Stimulated activated CD8-positive, alpha-beta memory T cell treated with anti-CD3 and anti-CD28 coated beads, Interleukin-12 subunit alpha, Interleukin-12 subunit beta, amount 100 ng/mL, for 1 hour (primary cell): ENCODE data around the gene BBOX1.
"Not testable (repeated sequence)": the region's sequence is repeated elsewhere in the genome, so short reads cannot be mapped to it uniquely, and the experiment has no call there.

Experiments used
- DNase-seq: peaks from one replicate; pipeline ENCODE4 v3.0.0-alpha.2; 2020; ENCODE audit warnings: low read depth

BBOX1 gene

DNA sequence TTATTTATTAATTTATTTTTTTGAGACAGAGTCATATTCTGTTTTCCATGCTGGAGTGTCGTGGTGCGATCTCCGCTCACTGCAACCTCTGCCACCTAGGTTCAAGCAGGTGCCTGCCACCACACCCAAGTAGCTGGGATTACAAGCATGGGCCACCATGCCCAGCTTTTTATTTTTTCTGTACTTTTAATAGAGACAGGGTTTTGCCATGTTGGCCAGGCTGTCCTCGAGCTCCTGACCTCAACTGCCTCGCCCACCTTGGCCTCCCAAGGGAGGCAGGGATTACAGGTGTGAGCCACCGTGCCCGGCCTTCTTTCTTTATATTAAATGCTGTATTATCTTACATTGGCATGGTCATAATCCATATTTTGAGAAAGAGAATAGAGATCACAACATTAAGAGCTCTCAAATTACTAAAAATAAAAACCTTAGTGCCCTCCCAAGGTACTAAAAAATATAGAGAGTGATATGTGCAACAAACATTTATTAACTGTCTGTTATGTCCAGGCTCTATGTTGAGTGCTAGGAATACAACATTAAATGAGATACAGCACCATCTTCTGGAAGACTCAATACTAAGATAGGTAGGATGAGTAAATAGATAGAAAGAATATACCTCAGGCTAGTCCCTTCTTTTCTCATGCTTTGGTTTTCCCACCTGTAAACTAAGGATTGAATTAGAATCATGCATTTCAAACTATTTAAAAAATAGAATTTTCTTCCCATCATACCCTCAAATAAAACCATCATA, 84.1 kb downstream of the BBOX1 start:
- no peak for DNase-seq

DNA sequence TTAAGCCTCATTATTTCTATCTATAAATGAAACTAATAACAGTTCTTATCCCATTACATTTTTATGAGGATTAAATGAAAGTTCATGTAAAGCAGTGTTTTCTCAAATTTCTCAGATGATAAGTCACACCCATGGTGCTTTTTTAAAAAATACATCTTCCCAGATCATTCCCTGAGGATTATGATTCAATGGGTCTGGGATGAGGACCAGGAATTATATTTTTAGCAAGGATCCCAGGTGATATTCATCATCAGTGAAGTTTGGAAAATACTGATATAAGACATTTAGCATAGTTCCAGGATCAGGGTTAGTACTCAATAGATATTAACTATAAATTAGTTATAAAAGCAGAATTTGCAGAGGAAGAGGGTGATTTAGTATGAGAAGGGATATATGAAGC, 89.1 kb downstream of the BBOX1 start:
- DNase-seq = no peak

DNA sequence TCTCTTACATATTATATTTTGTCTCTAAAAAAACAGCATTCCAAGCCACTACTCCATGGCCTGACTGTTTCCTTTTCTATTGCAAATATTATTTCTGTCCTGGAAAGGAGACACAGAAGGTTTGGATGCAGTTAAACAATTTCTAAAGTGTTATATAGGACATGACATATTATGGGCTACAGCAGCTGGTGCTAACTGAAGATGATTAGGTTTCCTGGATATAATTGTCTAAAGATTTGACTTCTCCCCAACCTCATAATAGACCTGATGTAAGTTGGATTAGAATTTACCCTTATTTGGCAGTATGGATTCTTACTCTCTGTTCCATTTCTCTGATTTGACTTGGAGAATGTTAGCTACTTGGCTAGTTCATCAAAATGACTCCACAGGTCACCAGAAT, 90.2 kb downstream of the BBOX1 start:
- DNase-seq = no peak

DNA sequence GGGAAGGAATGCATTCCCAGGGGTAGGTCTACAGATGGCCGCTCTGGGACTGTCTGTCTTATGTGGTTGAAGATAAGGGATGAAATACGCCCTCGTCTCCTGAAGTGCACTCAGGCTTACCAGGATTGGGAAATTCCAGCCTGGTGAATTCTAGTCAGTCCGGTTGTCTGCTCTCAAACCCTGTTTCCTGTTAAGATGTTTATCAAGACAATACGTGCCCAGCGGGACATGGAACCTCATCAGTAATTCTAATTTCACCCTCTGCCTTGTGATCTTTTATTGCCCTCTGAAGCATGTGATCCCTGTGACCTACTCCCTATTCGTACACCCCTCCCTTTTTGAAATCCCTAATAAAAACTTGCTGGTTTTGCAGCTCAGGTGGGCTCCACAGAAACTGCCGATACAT, 95.3 kb downstream of the BBOX1 start:
- not testable (repeated sequence) for DNase-seq

DNA sequence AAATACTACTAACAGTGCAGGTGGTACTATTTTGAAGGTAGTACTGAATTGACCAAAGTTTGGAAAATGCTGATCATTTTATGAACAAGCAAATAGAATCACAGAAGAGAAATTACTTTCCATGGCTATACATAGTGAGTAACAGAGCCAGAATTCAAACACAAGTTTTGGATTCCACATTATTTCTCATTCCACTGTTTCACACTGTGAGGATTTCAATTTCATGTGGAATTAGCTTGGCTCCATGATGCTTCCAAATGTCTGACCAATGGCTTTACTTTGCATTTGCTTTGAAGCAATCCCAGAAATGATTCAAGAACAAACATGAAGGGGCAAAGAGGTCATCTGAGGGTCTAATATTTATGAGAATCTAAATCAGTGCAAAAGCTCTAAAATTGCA, 98.1 kb downstream of the BBOX1 start:
- DNase-seq = no peak

DNA sequence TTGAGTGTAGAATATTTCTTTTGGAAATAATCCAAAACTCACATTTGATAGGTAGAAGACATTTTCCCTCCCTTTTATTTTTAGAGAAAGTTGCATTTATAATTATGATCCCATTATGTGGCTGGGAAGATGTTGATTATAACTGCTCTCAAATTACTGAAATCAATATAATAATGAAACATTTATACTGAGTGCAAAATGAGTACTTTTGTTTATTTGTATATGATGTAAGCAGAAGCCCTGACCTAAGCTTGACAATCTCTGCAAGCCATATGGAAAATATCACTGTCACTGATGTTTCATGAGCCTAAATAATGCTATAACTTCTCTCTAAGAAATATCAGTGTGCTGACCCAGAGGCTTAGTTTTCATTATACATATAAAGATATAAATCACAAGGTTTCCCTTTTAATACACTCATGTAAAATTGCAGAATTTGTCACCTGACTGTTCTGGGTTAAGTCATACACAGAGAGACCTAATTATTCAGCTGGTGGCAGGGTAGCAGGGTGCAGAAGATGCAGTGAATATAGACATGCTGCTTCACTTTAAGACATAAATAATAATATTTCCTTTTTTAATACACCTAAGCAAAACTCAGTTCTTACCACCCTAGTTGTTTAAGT, 99.2 kb downstream of the BBOX1 start:
- no peak for DNase-seq

DNA sequence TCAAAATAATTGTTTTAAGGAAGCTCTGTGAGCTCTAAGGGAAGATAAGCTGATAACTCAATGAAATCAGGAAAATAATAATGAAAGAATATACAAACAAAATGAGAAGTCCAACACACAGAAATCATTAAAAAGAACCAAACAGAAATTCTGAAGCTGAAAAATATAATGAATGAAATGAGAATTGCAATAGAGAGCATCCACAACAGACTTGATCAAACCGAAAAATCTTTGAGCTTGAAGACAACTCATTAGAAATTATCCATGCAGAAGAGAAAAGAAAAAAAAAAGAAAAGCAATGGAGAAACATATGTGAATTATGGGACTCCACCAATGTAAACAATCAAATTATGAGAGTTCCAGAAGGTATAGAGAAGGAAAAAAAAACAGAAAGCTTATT, 101.0 kb downstream of the BBOX1 start:
- DNase-seq = no peak

DNA sequence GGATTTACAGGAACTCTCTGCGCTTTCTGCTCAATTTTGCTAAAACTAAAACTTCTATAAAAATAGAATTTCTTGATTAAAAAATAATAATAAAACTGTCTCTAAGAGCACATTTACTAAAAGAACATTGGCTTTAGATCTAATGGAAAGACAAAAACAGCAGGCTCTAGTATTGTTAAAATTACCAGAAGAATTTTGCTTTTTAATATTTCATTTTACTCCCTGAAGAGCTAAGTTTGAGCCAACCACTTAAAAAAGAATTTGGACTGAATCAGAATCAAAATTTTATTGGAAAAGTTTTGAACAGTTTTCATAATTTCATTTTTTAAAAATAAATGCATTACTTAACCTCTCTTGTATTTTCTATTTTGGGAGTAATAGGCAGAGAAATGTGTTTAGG, 107.3 kb downstream of the BBOX1 start:
- DNase-seq = no peak

DNA sequence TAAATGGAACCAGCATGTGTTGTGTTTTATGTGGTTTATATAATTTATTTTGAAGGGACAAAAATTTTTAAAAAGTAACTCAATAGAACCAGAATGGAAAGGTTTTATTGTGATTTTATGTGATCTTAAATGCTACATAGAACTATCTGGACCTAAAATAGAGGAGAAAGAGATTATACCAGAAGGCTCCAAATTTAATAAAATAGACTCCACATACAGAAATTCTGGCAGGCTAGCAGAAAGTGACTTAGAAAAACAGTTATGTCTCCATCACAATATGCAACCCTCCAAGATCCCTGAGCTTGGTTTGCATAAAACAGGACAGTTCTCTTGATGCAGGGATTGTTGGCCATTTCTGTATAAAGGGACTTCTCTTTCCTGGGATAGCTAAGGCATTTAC, 107.9 kb downstream of the BBOX1 start:
- DNase-seq = no peak

GRCh38 chr11:27150098-27150497, 109.5 kb downstream of the BBOX1 start:
- no peak for DNase-seq

DNA sequence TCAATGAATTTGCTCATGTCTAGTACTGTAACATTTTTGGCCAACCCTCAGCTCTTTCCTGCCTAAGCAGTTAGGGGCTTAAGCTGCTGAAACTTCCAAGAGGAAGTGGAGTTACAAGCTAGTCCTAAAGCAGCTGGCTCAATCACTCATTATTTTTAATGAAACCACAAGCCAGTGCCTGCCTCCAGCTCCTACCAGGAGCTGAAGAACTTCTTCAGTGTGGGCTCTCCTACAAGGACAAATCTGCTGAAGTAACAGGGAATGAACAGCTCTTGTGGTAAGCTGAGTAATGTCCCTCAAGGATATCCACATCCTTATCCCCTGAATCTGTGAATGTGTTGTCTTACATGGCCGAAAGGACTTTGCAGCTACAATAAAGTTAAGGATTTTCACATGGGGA, 112.5 kb downstream of the BBOX1 start:
- DNase-seq = no peak

DNA sequence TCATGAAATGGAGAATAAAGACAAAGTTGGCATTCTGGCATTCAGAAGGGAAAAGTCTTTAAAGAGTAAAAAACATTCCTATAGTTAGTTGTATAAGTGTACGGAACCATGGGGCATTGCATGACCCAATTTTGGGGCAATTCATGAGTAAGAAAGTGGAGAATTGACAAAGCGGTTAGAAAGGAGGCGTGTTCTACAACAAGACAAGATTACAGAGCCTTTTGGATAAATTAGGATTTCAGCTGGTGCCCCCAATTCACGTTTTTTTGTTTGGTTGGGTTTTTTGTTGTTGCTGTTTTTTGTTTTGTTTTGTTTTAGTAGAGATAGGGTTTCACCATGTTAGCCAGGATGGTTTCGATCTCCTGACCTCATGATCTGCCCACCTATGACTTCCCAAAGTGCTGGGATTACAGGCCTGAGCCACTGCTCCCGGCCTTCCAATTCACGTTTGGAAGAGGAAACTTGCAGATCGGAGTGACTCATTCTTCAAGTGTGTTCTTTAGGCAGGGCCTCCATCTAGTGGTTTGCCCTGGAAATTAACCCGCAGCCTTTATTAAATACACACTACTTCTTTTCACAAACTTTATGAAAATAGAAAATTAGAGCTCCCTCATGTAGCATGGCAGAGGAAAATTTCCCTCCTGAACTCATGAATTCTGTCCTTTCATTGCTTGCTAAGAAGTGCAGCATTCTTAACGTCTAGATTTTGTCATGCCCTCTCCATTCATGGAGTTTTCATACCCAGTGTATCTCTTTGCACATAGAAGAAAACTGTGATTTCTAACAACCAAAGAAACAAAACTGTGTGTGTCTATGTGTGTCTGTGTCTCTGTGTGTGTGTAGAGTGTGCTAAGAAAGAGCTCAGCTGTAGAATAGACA, 118.1 kb downstream of the BBOX1 start:
- no peak for DNase-seq

GRCh38 chr11:27159335-27159679, 118.7 kb downstream of the BBOX1 start:
- no peak for DNase-seq

GRCh38 chr11:27161071-27161470, 120.5 kb downstream of the BBOX1 start:
- no peak for DNase-seq

DNA sequence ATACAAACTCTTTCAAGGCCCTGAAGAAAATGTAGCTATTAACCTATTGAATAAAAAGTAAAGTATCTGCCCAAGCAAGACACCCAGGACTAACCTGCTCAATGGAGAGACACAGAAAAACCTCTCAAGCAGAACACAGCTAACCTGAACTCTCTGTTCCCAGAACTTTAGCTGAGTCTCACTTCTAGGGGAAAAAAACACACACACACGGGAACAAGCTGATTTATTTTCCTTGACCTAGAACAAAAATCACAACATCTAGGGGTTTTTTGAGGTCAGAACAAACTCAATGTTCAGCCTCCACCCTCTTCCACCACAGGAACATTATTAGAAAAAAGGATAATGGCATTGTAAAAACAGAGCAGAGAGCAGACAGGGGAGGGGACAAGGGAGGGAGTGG, 121.6 kb downstream of the BBOX1 start:
- no peak for DNase-seq

GRCh38 chr11:27166130-27166529, 125.5 kb downstream of the BBOX1 start:
- DNase-seq = no peak

GRCh38 chr11:27171376-27171958, 130.9 kb downstream of the BBOX1 start:
- no peak for DNase-seq

DNA sequence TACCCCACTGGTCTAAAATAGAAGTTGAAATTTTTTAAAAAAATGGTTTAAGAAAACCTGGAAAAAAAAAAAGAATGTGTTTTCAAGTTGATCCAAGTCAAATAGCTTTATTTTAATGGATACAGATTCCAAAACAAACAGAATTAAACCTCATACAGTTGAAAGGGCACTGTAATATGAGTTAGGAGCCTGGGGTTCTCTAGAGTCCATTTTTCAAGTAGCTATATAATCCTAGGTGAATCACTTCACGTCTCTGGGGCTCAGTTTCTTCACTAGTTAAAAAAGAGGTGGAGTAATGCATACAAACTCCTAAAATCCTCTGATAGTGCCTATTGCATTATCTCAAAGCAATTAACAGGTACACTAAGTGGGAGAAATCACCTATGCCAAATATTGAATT, 132.9 kb downstream of the BBOX1 start:
- no peak for DNase-seq

DNA sequence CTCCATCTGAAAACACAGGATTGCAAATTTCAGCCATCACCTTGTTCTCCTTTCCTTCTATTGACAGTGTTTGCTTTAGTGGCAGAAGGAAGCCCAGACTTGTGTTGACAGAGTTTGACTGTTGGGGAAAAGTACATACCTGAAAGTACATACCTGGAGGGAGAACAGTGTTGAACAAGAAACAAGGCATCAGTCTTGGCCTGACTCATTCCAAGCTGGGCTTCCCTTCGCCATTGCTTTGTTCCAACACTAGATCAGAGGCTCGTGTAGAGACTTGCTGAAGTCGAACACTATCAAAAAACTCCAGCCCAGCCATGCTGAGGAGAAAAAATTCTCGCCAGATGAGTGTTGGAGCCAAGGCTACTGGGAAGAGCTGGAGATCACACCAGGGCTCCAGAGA, 133.4 kb downstream of the BBOX1 start:
- DNase-seq = no peak

DNA sequence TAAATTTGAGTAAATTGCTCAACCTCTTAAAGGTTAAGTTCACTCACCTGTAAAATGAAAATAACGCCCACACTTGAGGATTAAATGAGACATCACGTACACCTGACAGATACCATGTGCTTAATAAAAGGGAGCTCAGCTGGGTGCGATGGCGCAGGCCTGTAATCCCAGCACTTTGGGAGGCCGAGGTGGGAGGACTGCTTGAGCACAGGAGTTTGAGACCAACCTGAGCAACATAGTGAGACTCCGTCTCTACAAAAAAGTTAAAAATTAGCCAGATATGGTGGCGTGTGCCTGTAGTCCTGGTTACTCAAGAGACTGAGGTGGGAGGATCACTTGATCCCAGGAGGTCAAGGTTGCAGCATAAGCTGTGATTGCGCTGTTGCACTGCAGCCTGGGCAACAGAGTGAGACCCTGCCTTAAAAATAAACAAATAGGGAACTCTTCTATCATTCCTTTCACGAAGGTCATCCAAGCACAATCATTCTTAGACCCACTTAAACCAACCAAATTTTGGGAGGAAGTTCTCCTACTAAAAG, 134.1 kb downstream of the BBOX1 start:
- DNase-seq = no peak

- DNase-seq = not testable (repeated sequence)
Observed at GRCh38 chr11:27175562-27175961, 134.9 kb downstream of the BBOX1 start.
